Panc1 (cell line): ENCODE results near the gene SPAG6. TPM values are rescaled to one million over a fixed set of nuclear protein-coding genes. Genes with fewer than 3 reads are reported as not detected.

Source experiments
- ATAC-seq: fragments of 200-7000 bp; cut with Tn5 transposase; 2 replicates; pipeline ENCODE4 v1.9.1; 2020; ENCODE audit warnings: mild to moderate bottlenecking, moderate library complexity
- BruUV-seq: library from RNA; stranded (reverse); fragments of 400-500 nt; replicated peaks from 2 replicates; lab custom pipeline; 2021; lab: Mats Ljungman, UMichigan
- CTCF ChIA-PET: fragments of 300-600 bp; sonication (Branson Sonifier 250); formaldehyde crosslinking; loops from one replicate; lab custom pipeline; 2022; ENCODE audit warnings: antibody characterized with exemption; lab: Charles Lee
- POLR2A ChIA-PET: fragments of 300-600 bp; sonication (Branson Sonifier 250); formaldehyde crosslinking; loops from one replicate; lab custom pipeline; 2022; ENCODE audit warnings: antibody characterized with exemption; lab: Charles Lee
- DNase-seq: peaks from one replicate; pipeline ENCODE4 v3.0.0-alpha.2; 2010; ENCODE audit warnings: low read depth, low spot score
- H3K27ac ChIP-seq: 2 replicates; pipeline ENCODE4 v1.5.1; 2011; ENCODE audit warnings: mild to moderate bottlenecking, low read length, inconsistent platforms
- H3K27me3 ChIP-seq: fragments of 200-500 bp; sonication (Bioruptor generic); 2 replicates; pipeline ENCODE4 v1.6.0; 2014; ENCODE audit warnings: low read length, inconsistent platforms; ENCODE audit not compliant: control insufficient read depth, insufficient read depth
- H3K36me3 ChIP-seq: fragments of 200-500 bp; sonication (Bioruptor generic); 2 replicates; pipeline ENCODE4 v1.5.1; 2014; ENCODE audit warnings: inconsistent platforms, mild to moderate bottlenecking, low read length, moderate library complexity; ENCODE audit not compliant: control insufficient read depth, insufficient read depth
- H3K4me1 ChIP-seq: 2 replicates; pipeline ENCODE4 v1.5.1; 2011; ENCODE audit warnings: inconsistent platforms, mild to moderate bottlenecking, low read length, moderate library complexity; ENCODE audit not compliant: control insufficient read depth, insufficient read depth
- H3K4me3 ChIP-seq, 2 experiments: 2 replicates each; pipeline ENCODE4 v1.5.1; 2011 to 2012; ENCODE audit warnings: low read depth in 2 of 2, low read length in 2 of 2, mild to moderate bottlenecking in 2 of 2, inconsistent platforms in 1 of 2, moderate library complexity in 1 of 2
- H3K9me3 ChIP-seq: fragments of 200-500 bp; sonication (Bioruptor generic); 2 replicates; pipeline ENCODE4 v1.5.1; 2014; ENCODE audit warnings: low read depth, mild to moderate bottlenecking, inconsistent platforms, low read length, moderate library complexity; ENCODE audit not compliant: control insufficient read depth, insufficient read depth
- POLR2AphosphoS5 ChIP-seq: IDR thresholded peaks from 2 replicates; pipeline ENCODE4 v1.6.1; 2012; ENCODE audit warnings: mild to moderate bottlenecking, low read depth, low read length, moderate library complexity
- SIN3A ChIP-seq: IDR thresholded peaks from 2 replicates; pipeline ENCODE4 v1.6.1; 2012; ENCODE audit warnings: low read depth, mild to moderate bottlenecking, low read length, moderate library complexity, borderline replicate concordance; ENCODE audit not compliant: insufficient read depth
- TCF7L2 ChIP-seq: IDR thresholded peaks from 2 replicates; pipeline ENCODE4 v1.6.1; 2011; ENCODE audit warnings: mild to moderate bottlenecking, low read depth, low read length, inconsistent platforms
- in situ Hi-C: cut with HindIII; loops from 2 replicates; pipeline ENCODE4 v1.10.0; 2016; ENCODE audit warnings: low sequenced_read_pairs, low pct_unique_long_range_greater_than_20kb
- intact Hi-C: fragments of 100-400 bp; cut with micrococcal nuclease; formaldehyde crosslinking; loops from one replicate; pipeline ENCODE4 v1.10.0; 2022; ENCODE audit not compliant: unreplicated experiment
- total RNA-seq: library from RNA; stranded (reverse); gene quantifications from one replicate; pipeline ENCODE4 v1.2.1, GENCODE V29; 2021; ENCODE audit not compliant: unreplicated experiment
- TF ChIP-seq, protein P1 (sequence below): fragments of 450-650 bp; IDR thresholded peaks from 2 replicates; pipeline ENCODE4 v1.5.1; 2017; ENCODE audit warnings: mild to moderate bottlenecking
- TF ChIP-seq, protein P2 (sequence below), 2 experiments: IDR thresholded peaks; 2 replicates each; pipeline ENCODE4 v1.6.1; 2011 to 2012; ENCODE audit warnings: low read depth in 2 of 2, control low read depth in 1 of 2, low read length in 1 of 2, mild to moderate bottlenecking in 1 of 2, moderate library complexity in 1 of 2; ENCODE audit not compliant: insufficient read depth in 1 of 2

SPAG6 gene
- total RNA-seq, 1 experiment from 2014 or later = not detected

DNA sequence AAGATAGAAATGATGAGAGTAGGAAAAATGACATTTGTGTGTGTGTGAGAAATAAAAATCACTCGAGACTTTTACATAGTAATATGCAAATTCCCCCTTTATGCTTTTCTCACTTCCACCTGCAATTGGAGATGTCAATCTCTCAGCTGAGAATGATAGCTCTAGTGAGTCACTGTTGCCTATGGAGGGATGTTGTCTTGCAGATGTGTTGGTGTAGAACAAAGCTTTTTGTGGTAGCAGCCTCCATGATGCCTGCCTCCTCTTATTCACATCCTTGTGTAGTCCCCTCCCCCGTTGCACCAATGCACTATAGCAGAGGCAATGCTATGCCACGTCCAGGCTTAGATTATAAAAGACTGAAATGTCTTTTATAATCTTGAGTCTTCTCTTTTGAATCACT lies 33.8 kb downstream of the SPAG6 start:
- Histone ChIP-seq H3K4me1 (no peaks in the 10 kb centered on the region), H3K36me3 (no peaks in the 10 kb centered on the region), H3K27ac (no peak overlapping the region), H3K4me3 (no peak overlapping the region), H3K27me3 (no peaks in the 10 kb centered on the region), H3K9me3 (no peaks in the 10 kb centered on the region)
- ChIA-PET POLR2A (no interaction called here), CTCF (no interaction called here)
- intact Hi-C loops = no loop called here
- no peak for TF ChIP-seq POLR2AphosphoS5
- TF ChIP-seq, protein P1, sequence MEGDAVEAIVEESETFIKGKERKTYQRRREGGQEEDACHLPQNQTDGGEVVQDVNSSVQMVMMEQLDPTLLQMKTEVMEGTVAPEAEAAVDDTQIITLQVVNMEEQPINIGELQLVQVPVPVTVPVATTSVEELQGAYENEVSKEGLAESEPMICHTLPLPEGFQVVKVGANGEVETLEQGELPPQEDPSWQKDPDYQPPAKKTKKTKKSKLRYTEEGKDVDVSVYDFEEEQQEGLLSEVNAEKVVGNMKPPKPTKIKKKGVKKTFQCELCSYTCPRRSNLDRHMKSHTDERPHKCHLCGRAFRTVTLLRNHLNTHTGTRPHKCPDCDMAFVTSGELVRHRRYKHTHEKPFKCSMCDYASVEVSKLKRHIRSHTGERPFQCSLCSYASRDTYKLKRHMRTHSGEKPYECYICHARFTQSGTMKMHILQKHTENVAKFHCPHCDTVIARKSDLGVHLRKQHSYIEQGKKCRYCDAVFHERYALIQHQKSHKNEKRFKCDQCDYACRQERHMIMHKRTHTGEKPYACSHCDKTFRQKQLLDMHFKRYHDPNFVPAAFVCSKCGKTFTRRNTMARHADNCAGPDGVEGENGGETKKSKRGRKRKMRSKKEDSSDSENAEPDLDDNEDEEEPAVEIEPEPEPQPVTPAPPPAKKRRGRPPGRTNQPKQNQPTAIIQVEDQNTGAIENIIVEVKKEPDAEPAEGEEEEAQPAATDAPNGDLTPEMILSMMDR = no peak
- TF ChIP-seq, protein P2, sequence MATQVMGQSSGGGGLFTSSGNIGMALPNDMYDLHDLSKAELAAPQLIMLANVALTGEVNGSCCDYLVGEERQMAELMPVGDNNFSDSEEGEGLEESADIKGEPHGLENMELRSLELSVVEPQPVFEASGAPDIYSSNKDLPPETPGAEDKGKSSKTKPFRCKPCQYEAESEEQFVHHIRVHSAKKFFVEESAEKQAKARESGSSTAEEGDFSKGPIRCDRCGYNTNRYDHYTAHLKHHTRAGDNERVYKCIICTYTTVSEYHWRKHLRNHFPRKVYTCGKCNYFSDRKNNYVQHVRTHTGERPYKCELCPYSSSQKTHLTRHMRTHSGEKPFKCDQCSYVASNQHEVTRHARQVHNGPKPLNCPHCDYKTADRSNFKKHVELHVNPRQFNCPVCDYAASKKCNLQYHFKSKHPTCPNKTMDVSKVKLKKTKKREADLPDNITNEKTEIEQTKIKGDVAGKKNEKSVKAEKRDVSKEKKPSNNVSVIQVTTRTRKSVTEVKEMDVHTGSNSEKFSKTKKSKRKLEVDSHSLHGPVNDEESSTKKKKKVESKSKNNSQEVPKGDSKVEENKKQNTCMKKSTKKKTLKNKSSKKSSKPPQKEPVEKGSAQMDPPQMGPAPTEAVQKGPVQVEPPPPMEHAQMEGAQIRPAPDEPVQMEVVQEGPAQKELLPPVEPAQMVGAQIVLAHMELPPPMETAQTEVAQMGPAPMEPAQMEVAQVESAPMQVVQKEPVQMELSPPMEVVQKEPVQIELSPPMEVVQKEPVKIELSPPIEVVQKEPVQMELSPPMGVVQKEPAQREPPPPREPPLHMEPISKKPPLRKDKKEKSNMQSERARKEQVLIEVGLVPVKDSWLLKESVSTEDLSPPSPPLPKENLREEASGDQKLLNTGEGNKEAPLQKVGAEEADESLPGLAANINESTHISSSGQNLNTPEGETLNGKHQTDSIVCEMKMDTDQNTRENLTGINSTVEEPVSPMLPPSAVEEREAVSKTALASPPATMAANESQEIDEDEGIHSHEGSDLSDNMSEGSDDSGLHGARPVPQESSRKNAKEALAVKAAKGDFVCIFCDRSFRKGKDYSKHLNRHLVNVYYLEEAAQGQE (IDR thresholded peaks at IDR 0.05; ENCODE audit: insufficient read depth in 1 of 2, low read depth in 2 of 2, low read length in 1 of 2) = no peak
- no peak for TF ChIP-seq SIN3A
- TF ChIP-seq TCF7L2 = no peak
- DNase-seq (no peak), ATAC-seq (no peak)
- BruUV-seq = no TSS peak
- in situ Hi-C loops = no loop called here

DNA sequence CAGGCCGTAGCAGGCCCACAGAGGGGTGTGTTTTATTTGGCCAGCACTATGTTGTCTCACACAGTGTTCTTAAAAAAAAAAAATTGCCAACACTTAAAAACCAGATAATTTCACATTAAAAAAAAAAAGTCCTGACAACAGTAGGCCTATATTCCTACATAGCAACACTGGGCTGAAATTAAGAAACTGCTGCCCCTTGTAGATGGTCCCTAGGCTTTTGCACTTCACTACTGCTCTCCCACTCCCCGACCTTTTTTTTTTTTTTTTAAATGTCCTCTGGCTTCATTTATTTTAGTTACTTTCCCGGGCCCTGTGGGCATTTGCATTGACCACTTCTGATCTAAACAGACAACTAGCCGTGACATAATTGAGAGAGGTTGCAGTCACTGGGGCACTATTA lies 36.0 kb downstream of the SPAG6 start:
- ChIA-PET POLR2A (no interaction called here), CTCF (no interaction called here)
- intact Hi-C loops = no loop called here
- Histone ChIP-seq H3K27me3 (no peaks in the 10 kb centered on the region), H3K36me3 (no peaks in the 10 kb centered on the region), H3K4me1 (no peaks in the 10 kb centered on the region), H3K9me3 (no peaks in the 10 kb centered on the region), H3K27ac (no peak overlapping the region), H3K4me3 (no peak overlapping the region)
- no peak for DNase-seq
- no peak for ATAC-seq
- no TSS peak for BruUV-seq
- in situ Hi-C loops = no loop called here
- TF ChIP-seq TCF7L2 = no peak
- TF ChIP-seq POLR2AphosphoS5 = no peak
- TF ChIP-seq, protein P1 = no peak
- no peak for TF ChIP-seq SIN3A
- TF ChIP-seq, protein P2 (IDR thresholded peaks at IDR 0.05; ENCODE audit: insufficient read depth in 1 of 2, low read depth in 2 of 2, low read length in 1 of 2) = no peak
